GM18499 (cell line): ENCODE data around the gene CCDC27.
"Not testable (repeated sequence)": the region's sequence is repeated elsewhere in the genome, so short reads cannot be mapped to it uniquely, and the experiment has no call there.

Source experiments
- ATAC-seq: cut with Tn5 transposase; IDR thresholded peaks from one replicate; pipeline ENCODE4 v1.9.1; 2021; ENCODE audit warnings: moderate number of reproducible peaks; ENCODE audit not compliant: insufficient read depth, unreplicated experiment

Gene CCDC27

GRCh38 chr1:3735027-3735681, 17.1 kb upstream of the CCDC27 start:
- ATAC-seq: no peak

- ATAC-seq: no peak
Measured at GRCh38 chr1:3735688-3736087, 16.6 kb upstream of the CCDC27 start.

GRCh38 chr1:3736131-3736561, 16.1 kb upstream of the CCDC27 start:
- no peak for ATAC-seq

GRCh38 chr1:3736708-3737107, 15.5 kb upstream of the CCDC27 start:
- no peak for ATAC-seq

- no peak for ATAC-seq
Measured at GRCh38 chr1:3738943-3739342, 13.3 kb upstream of the CCDC27 start.

GRCh38 chr1:3740042-3740441, 12.2 kb upstream of the CCDC27 start:
- ATAC-seq: no peak

- ATAC-seq: no peak
Measured at GRCh38 chr1:3740752-3741151, 11.5 kb upstream of the CCDC27 start.

- ATAC-seq: no peak
Measured at GRCh38 chr1:3741566-3742438, 10.4 kb upstream of the CCDC27 start.

- no peak for ATAC-seq
Measured at GRCh38 chr1:3742439-3743298, 9.6 kb upstream of the CCDC27 start.

- no peak for ATAC-seq
Measured at GRCh38 chr1:3743421-3743820, 8.8 kb upstream of the CCDC27 start.

- ATAC-seq: no peak
Measured at GRCh38 chr1:3743826-3744225, 8.4 kb upstream of the CCDC27 start.

- ATAC-seq: no peak
Measured at GRCh38 chr1:3744646-3745045, 7.6 kb upstream of the CCDC27 start.

- ATAC-seq: no peak
Measured at GRCh38 chr1:3745071-3745470, 7.2 kb upstream of the CCDC27 start.

GRCh38 chr1:3745590-3746381, 6.5 kb upstream of the CCDC27 start:
- ATAC-seq: no peak

- no peak for ATAC-seq
Measured at GRCh38 chr1:3746389-3746829, 5.8 kb upstream of the CCDC27 start.

GRCh38 chr1:3746830-3747521, 5.3 kb upstream of the CCDC27 start:
- ATAC-seq: no peak

GRCh38 chr1:3747522-3747848, 4.8 kb upstream of the CCDC27 start:
- ATAC-seq: no peak

GRCh38 chr1:3747903-3748302, 4.3 kb upstream of the CCDC27 start:
- ATAC-seq: no peak

- ATAC-seq: not testable (repeated sequence)
Measured at GRCh38 chr1:3748316-3748900, 3.8 kb upstream of the CCDC27 start.
